Embryonic facial prominence (tissue), 1 donor: ENCODE results near the gene XCR1.
A peak's percentile ranks its signal among the peaks of the same experiment; 100 is the strongest.
"Not testable (repeated sequence)": the region's sequence is repeated elsewhere in the genome, so short reads cannot be mapped to it uniquely, and the experiment has no call there.

Experiments used
- DNase-seq: peaks from one replicate; pipeline ENCODE4 v3.0.0-alpha.2; 2016; ENCODE audit errors: extremely low spot score

XCR1 gene

DNA sequence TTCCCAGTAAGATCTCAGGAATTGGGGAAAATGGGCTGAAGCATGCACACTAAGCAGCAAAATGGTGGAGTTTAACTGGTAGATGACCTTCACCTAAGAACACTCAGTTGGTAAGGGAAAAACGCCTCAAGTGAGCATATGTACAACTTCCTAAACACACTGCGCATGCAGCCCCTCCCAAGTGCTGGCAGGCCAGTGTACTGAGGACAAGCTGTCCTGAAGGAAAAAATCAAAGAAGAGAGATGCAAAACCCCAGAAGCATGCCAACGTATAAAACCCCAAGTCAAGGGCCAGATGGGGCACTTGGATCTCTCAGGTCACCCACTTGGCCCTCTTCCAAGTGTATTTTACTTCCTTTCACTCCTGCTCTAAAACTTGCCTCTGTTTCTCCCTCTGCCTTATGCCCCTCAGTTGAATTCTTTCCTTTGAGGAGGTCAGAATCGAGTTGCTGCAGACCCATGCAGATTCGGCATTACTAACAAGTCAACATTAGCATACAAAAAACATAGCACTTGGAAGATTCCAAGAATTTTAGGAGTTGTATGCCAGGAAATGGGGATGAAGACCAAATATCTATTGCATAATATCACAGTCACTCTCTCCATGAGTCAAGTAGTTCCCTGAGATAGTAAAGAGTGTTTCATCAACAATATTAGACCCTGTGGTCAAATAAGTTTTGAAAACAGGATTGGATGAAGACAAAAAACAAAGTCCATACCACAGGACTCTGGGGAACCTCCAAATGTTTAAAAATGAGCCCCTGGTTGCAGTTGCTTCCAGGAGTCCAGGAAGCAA is 20.8 kb downstream of the XCR1 start:
- DNase-seq: no peak

- DNase-seq: not testable (repeated sequence)
Measured at GRCh38 chr3:46003706-46004105, 23.6 kb downstream of the XCR1 start.

GRCh38 chr3:46001178-46001577 is 26.1 kb downstream of the XCR1 start:
- no peak for DNase-seq

- DNase-seq: no peak
Measured at GRCh38 chr3:45997942-45998341, 29.3 kb downstream of the XCR1 start.

- DNase-seq: not testable (repeated sequence)
Measured at GRCh38 chr3:45997499-45997898, 29.8 kb downstream of the XCR1 start.

DNA sequence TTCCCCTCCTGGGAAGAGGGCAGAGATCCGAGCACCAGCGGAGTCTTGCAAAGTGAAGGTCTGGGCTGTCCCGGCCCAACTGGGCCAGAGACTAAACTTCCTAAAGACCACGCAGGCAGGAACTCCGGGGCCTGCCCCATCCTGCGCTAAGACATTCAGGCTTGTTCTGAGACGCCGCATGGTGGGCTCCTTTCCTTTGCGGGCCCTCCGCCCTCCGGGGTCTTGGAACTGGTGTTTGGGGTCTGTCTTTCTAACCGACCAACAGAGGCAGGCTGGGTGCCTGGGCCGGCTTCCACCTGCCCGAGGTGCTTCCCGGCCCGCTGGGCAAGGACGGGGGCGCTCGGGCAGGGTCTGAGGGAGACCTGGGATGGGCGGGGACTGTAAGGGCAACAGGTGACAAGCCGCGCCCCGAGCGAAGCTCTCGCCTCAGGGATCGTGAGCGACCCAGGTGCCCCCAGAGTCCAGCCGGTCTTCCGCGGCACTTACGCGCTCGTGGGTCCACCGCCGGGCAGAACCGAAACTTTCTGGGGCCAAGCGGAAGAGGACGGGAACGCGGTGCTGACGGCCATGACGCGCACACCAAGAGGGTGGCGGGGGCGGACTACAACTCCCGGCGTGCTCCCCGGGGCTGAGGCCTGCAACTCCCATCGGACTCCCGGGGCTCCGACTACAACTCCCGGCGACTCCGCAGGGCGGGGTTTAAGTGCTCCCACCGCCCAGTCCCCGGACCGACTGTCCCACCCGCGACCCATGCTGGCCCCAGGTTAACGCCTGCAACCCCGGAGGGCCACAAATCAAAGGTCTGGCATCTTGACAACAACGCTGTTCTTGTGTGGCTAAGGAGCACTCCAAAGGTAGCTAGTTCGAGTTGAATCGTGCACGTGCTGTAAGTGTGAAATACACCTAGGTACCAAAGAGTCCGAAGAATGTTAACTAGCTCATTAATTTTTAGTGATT is 31.8 kb downstream of the XCR1 start, which contains the start of gene FYCO1:
TSS of gene FYCO1 (minus strand) at position 589 of the 957 bp plus-strand sequence. CDS start 10,914 bp downstream, outside the sequence.
- peak; percentile 79 for DNase-seq

DNA sequence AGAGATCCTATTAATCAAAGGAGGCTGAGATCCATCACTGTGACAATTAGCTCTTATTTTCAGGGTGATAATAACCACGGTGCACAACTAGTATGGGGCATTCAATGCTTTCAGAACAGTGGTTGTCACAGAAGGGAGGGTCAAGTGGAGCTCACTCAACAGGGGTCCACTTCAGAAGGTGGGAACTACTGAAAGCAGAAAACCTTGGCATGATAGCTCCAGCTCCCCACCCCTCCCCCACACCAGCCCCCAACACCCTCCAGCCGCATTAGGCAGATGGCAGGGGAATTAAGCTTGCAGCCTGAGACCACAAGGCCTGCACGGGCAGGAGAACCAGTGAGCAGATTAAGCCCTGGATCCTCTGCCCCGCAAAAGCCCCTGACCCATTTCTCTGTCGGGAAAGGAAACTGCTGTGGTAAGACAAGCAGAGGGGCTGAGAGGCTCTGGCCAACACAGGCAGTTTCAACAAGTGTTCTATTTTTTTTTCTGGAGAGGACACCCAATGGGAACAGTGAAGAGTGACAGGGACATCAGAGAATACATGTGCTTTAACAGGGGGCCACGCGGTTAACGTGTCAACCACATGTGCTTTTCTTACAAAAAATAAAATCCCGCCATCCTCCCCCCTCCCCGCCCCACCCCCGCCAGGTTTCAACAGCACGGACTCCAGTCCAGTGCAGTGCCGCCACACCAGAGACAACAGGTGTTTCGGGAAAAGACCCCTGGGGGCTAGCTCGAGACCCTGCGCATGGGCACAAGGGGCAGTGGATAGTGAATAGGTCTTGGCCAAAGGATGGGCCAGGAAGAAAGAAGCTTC is 32.7 kb downstream of the XCR1 start:
- no peak for DNase-seq

GRCh38 chr3:45993421-45994027 is 33.8 kb downstream of the XCR1 start:
- no peak for DNase-seq

GRCh38 chr3:45992821-45993221 is 34.5 kb downstream of the XCR1 start:
- no peak for DNase-seq

DNA sequence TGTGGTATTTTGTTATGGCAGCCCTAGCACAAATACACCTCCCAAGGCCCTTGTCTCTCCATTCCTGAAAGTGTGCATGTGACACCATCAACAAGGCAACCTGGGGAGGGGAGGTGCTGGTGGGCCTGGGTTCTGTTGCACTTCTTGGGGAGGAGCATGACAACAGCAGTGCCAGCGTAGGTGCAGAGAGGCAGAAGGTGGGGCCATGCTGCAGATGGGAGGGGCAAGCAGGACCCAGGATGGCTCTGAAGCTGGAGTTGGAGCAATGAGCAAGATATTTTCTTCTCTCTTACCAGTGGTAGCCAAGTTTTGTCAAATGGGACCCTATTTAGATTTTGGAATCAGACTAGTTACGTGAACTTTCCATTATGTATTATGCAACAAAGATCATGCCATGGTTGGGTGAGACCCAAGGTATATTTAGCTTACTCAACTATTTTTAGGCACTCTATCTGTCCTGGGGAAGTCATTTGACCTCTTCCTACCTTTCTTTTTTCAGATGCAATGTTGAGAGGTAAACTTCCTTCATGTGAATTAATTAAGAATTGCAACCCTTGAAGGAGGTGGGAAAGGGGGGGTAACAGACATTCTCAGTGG is 35.1 kb downstream of the XCR1 start:
- no peak for DNase-seq

GRCh38 chr3:45991341-45991740 is 35.9 kb downstream of the XCR1 start:
- DNase-seq: no peak

DNA sequence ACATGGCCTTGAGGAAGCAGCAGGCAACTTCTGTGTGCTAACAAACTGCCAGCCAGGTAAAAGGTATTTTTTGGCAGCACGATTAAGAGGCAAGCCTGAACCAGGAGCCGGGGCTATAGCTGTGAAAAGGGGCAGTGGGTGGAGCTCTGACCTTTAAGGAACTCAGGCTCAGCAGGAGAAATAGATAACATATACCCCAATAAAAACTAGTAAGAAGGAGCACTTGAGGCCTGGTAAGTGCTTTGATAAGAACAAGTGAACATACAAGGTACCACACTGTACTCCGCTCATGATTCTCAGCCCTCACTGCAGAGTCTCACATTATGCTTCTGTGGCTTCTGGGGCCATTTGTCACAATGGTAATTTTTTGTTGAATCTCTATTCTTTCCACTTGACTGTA is 37.1 kb downstream of the XCR1 start:
- DNase-seq: no peak

DNA sequence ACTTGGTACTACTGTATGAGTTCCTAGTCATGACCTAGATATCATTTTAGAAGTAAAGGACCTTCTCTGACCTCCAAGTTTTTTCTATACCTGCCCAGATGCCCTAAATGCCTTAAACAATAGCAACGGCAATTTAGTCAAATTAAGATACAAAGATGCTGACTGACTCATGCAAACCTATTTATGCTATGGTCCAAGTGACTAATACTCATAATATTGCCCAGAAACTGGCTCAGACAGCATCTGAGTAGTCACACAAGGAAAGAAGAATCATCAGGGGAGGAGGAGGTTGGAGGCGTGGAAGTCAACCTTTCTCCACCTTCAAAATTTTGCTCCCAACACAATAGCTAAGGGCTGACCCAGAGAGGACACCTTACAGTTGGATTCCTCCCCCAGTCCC is 38.5 kb downstream of the XCR1 start:
- no peak for DNase-seq

DNA sequence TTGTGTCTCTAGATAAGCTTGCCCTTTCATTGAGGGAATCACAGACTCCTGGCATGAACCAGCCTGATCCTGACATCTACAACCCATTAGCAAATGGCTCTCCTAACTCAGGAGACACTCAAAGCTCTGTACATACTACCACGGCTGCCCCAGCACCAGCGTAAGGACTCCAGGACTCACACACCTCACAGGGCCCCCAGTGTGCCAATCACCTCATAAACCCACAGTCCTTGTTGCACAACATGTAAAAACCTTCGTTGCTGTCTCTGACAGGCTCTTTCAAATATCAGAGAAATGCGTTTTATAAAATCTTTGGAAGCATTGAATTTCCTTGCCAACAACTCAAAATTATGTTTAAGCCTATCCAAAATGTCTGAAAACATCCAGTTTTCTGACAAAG is 38.9 kb downstream of the XCR1 start:
- no peak for DNase-seq

- no peak for DNase-seq
Measured at GRCh38 chr3:45987368-45988291, 39.7 kb downstream of the XCR1 start.

- no peak for DNase-seq
Measured at GRCh38 chr3:45986303-45986982, 40.8 kb downstream of the XCR1 start.

- DNase-seq: no peak
Measured at GRCh38 chr3:45985532-45986302, 41.6 kb downstream of the XCR1 start.
